Coronary artery (tissue), 2 donors: ENCODE measurements around the gene FYCO1.

ENCODE experiments used
- DNase-seq: peaks from one replicate; pipeline ENCODE4 v3.0.0-alpha.2; 2017; ENCODE audit warnings: low spot score
- H3K27ac ChIP-seq, 2 donors: fragments of 200-600 bp; sonication (generic); one replicate each; pipeline ENCODE4 v1.5.1; 2016 to 2019
- H3K4me3 ChIP-seq: fragments of 200-600 bp; sonication (generic); 2 replicates; pipeline ENCODE4 v1.5.1; 2016; ENCODE audit warnings: mild to moderate bottlenecking, moderate library complexity
- TF ChIP-seq, protein P1 (sequence below): fragments of 200-600 bp; sonication (generic); IDR thresholded peaks from one replicate; pipeline ENCODE4 v1.5.1; 2019; ENCODE audit warnings: antibody characterized with exemption

Gene FYCO1

DNA sequence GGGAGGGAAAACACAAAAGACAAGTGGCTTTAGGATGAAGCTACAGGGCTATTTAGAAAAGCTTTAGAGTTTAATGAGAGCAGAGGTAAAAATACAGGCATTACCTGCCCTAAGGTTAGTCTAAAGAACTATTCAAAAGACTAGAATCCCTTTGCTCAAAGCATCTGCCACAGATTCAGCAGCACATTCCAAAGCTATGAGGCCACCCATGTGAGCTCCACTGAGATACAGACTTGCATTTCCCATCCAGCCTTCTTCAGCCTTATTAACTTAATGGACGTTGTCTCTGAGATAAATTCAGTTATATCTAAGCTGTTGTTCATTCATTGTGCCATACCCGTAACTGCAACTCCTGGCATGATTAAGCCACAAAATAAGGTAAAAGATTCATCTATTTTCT lies 26.9 kb downstream of the FYCO1 start:
- Histone ChIP-seq H3K27ac (no peak overlapping the region), H3K4me3 (no peak overlapping the region)
- no peak for DNase-seq
- TF ChIP-seq, protein P1, sequence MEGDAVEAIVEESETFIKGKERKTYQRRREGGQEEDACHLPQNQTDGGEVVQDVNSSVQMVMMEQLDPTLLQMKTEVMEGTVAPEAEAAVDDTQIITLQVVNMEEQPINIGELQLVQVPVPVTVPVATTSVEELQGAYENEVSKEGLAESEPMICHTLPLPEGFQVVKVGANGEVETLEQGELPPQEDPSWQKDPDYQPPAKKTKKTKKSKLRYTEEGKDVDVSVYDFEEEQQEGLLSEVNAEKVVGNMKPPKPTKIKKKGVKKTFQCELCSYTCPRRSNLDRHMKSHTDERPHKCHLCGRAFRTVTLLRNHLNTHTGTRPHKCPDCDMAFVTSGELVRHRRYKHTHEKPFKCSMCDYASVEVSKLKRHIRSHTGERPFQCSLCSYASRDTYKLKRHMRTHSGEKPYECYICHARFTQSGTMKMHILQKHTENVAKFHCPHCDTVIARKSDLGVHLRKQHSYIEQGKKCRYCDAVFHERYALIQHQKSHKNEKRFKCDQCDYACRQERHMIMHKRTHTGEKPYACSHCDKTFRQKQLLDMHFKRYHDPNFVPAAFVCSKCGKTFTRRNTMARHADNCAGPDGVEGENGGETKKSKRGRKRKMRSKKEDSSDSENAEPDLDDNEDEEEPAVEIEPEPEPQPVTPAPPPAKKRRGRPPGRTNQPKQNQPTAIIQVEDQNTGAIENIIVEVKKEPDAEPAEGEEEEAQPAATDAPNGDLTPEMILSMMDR, result no peak

GRCh38 chr3:45968149-45968548 lies 27.5 kb downstream of the FYCO1 start:
- Histone ChIP-seq H3K27ac (no peak overlapping the region), H3K4me3 (no peak overlapping the region)
- TF ChIP-seq, protein P1, result no peak
- no peak for DNase-seq

DNA sequence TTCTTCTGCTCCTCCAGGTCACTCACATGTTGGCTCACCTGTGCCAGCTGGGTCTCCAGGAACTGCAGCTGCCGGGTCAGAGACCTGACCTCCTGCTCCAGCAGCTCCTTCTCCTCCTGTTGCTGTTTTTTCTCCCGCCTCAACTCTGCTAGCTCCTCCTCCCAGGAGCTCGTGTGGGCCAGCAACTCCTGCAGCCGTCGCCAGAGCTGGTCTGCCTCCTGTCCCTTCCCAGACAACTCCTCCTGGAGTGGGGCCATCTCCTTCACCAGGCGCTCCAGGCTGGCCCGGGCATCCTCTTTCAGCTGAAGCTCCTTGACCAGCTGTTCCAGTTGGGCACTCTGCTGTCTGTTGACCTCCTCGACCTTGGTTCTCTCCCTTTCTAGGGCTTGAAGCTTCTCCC lies 27.9 kb downstream of the FYCO1 start:
- Histone ChIP-seq H3K27ac (no peak overlapping the region), H3K4me3 (no peak overlapping the region)
- TF ChIP-seq, protein P1, result no peak
- no peak for DNase-seq

DNA sequence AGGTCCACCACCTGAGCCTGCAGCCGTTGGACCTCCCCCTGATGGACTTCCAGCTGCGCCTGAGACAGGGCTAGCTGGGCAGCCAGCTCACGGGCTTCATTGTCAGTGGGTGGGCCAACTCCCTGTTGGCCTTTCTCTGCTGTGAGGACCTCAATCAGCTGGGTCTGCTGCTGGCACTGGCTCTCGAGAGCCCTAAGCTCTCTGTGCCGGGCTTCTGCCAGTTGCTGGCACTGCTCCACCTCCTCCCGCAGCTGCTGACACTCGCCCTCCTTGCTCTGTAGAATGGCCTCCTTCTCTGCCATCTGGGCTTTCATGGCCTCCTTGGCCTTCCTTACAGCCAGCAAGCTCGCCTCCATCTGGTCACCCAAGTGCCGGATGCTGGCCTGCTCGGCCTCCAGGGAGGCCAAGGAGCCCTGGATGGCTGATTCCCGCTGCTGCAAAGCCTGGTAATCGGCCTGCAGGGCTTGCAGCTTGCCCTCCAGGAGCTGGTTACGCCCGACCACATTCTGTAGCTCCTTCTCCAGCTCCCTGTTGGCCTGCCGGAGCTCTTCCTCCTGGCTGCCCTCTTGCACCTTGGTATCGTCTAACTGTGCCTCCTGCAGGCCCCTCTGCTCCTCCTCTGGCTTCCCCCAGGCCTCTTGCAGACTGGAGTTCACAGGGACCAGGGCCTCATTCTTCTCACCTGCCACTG lies 28.5 kb downstream of the FYCO1 start:
- no peak for DNase-seq
- Histone ChIP-seq H3K27ac (no peak overlapping the region), H3K4me3 (no peak overlapping the region)
- TF ChIP-seq, protein P1, result no peak

DNA sequence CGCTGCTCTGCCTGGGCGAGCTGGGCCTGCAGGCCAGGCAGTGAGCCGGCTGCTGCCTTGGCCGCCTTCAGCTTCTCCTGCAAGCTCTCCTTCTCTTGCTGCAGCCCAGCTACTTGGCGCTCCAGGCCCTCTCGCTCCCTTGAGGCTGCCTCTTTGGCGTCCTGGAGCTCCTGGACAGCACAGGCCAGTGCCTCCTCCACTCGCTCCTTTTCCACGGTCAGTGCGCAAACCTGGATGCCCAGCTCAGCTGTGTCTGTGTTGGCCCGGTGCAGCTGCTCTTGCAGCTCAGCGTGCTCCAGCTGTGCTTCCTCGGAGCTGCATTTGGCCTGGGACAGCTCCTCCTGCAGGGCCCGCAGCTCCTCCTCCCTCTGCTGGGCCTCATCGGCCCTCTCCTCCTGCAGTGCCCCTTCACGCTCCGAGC lies 29.2 kb downstream of the FYCO1 start:
- no peak overlapping the region for H3K27ac ChIP-seq
- DNase-seq, result no peak
- H3K4me3 ChIP-seq, result no peak overlapping the region
- TF ChIP-seq, protein P1, result no peak

- no peak overlapping the region for H3K27ac ChIP-seq
- no peak overlapping the region for H3K4me3 ChIP-seq
- DNase-seq, result no peak
- TF ChIP-seq, protein P1, result no peak
These were observed 30.0 kb downstream of the FYCO1 start for GRCh38 chr3:45965653-45966052.

- DNase-seq, result no peak
- TF ChIP-seq, protein P1, result no peak
- Histone ChIP-seq H3K27ac (no peak overlapping the region), H3K4me3 (no peak overlapping the region)
These were observed 30.4 kb downstream of the FYCO1 start for GRCh38 chr3:45965253-45965652.
